ENCODE results near the gene PODNL1.

The PODNL1 gene

DNA sequence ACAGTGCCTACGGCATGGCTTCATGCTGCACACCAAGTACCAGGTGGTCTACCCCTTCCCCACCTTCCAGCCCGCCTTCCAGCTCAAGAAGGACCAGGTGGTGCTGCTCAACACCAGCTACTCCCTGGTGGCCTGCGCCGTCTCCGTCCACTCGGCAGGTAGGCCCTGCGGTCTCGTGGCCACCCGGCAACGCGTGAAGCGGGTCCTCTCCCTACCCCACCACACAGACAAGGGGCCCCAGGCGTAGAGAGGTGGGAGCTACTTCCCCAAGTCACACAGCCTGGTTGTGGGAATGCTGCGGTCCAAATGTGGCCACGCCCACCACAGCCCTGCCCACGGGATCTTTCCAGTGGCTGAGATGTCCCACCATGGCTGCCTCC lies 18.1 kb upstream of the PODNL1 start:
- no peak for DNase-seq

DNA sequence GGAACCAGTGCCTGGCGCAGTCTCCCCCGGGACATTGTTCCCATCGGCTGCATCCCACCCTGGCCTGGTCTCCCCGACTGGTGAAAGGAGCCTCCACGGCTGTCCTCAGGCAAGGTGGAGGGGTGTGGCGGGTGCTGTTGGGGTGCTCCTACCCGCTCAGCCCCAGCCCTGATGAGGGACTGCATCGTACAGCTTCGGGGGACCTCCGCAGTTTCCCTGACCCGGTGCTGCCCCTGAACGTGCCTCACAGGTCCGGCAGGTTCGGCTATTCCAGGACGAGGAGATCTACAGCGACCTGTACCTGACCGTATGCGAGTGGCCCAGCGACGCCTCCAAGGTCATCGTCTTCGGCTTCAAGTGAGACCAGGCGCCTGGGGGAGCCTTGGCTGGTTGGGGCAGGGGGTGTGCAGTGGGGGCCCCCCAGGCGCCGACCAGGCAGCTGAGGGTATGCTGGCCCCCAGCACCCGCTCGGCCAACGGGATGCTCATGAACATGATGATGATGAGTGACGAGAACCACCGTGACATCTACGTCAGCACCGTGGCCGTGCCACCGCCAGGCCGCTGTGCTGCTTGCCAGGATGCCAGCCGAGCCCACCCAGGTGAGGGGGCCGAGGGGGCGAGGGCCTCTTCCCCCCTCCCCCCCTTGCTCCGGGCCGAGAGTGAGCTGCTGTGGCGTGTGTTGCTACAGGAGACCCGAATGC lies 17.6 kb upstream of the PODNL1 start:
- DNase-seq, result no peak

GRCh38 chr19:13954185-13954584 lies 16.0 kb upstream of the PODNL1 start:
- DNase-seq, result no peak

- DNase-seq, result peak; percentile 64
Observed at GRCh38 chr19:13952931-13953531, 14.8 kb upstream of the PODNL1 start.

- DNase-seq, result peak; percentile 100
Observed at GRCh38 chr19:13952154-13952930, 14.1 kb upstream of the PODNL1 start, which contains the start of gene DCAF15. DCAF15 (plus strand) TSS chr19:13952509; CDS start chr19:13952513, 4 bp downstream.

GRCh38 chr19:13951799-13952153 lies 13.6 kb upstream of the PODNL1 start:
- DNase-seq, result no peak

DNA sequence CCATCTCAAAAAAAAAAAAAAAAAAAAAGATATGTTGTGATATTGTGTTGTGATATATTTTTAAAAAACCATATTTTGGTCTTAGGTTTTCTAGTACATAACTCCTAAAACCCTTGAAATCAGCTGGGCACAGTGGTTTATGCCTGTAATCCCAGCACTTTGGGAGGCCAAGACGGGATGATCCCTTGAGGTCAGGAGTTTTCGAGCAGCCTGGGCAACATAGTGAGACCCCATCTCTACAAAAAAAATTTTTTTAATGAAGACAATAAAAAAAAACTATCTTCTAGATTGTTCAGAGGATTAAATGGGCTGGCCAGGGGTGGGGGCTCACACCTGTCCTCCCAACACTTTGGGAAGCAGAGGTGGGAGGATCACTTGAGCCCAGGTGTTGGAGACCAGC lies 12.8 kb upstream of the PODNL1 start:
- no peak for DNase-seq

DNA sequence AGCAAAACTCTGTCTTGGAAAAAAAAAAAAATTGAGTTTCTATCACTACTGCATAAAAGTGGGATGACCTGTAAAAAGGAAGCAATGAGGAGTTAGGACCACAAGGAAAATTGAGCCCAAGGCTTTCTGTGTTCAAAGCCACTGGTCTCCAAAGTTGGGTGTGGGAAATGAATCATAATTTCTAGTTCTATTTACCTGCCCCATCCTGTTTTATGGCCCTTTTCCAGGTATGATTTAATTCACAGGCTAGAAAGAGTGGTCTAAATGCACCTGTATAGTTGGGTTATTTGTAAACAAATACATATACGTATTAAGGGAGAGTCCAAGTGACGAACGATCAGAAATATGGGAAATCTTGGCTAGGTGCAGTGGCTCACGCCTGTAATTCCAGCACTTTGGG lies 8.2 kb upstream of the PODNL1 start:
- no peak for DNase-seq

DNA sequence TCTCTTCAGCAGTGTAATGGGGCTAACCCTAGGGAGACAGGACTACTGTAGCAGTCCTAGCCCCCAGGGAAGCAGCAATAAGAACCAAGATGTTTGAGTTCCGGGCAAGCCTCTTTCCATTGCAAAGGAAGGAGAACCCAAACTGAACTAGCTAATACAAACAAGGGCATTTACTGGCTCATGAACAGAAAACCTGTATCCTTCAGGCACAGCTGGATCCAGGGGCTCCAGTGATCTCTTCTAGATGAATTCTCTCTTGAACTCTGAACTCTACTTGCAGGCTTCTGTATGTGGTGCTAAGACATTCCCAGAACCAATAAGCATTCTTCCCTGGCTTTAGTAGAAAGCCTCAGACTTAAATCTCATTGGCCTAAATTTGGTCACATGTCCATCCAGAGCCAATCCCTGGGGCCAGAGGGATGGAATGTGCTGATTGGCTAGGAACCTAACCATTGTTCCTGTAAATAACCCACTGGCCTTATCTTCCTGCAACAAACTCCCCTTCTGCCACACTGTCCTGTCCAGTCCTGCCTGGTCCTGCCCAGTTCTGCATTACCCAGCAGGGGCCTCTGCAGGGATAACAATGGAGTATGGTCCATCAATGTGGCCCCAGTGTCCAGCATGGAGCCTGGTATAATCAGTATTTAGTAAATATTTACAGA lies 3.9 kb upstream of the PODNL1 start:
- no peak for DNase-seq

DNA sequence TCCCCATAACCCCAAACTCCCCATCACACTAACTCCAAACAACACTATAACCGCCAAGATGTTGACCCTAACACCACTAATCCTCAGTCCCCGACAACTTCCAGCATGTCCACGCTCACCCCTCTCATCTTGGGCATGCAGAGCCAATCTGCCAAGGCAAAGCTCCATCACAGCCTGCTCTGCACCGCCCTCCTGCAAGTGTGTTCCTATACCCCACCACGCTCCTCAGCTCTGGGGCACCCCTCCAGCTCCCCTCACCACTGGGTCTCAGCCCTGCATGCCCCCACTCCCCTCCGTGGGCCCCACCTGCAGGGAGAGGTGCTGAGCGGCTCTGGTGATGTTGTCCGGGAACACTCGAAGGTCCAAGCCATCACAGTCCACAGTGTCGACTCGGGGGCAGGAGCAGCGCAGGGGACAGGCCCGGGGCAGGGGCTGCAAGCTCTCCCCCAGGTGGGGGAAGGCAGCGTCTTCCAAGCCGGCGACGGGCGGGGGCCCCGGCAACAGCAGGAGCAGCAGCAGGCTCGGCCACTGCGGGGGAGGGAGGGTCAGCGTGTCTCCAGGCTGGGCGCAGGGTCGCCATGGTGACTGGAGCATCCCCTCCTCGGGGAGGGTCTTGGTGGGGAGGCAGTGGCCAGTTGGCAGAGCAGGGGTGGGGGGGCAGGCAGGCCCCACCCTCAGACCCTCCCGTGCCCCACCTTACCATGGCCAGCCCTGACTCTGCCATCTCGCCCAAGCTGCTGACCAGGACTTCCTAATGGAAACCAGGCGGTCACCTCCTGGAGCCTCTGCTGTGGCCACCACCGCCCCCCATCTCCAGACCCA lies 527 bp downstream of the PODNL1 start:
- DNase-seq, result peak; percentile 62

- no peak for DNase-seq
Observed at GRCh38 chr19:13935765-13936510, 2.3 kb downstream of the PODNL1 start.

DNA sequence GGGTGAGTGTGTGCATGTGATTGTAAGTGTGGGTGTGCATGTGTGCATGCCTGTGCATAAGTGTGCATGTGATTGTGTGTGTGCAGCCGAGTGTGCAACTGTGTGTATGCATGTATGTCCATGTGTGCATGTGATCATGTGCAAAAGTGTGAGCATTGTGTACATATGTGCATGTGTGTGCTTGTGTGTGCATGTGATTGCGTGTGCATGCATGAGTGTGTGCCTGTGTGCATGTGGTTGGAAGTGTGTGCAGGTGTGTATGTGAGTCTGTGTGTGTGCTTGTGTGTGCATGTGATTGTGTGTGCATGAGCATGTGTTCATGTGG lies 3.5 kb downstream of the PODNL1 start:
- no peak for DNase-seq

- no peak for DNase-seq
Observed at GRCh38 chr19:13932911-13933393, 5.3 kb downstream of the PODNL1 start.

- DNase-seq, result no peak
Observed at GRCh38 chr19:13932149-13932637, 6.0 kb downstream of the PODNL1 start.

DNA sequence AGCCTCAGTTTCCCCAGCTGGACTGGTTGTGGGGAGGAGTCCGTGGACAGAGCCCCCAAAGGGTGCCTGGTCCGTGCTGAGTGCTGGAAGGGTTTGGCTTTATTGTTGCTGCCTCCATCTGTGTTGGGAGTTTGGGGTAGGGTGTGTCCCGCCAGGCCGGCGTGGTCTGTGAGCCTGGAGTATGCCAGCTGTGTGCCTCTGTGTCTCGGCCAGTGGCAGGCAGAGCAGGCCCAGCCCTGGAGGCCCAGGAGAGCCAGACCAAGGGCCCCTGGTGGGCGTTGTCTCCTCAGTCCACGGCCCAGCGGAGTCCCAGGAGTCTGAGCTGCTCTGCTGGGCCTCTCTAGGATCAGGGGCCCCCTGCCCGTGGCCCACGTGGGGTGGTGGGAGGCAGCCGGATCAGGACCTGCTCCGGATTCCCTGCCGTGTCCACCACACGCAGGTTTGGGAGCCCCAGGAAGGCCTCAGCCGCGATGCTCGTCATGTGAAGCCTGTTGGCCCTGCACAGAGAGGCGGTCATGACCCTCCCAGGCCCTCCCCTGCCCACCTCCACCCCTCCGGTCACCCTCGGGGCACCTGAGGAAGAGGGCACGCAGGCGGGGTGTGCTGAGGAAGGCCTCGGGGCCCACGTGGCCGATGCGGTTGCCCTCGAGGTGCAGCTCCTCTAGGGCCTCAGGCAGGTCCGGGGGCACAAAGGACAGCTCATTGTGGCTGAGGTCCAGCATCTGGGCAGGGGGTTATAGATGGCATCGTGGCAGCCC lies 6.6 kb downstream of the PODNL1 start:
- DNase-seq, result no peak

DNA sequence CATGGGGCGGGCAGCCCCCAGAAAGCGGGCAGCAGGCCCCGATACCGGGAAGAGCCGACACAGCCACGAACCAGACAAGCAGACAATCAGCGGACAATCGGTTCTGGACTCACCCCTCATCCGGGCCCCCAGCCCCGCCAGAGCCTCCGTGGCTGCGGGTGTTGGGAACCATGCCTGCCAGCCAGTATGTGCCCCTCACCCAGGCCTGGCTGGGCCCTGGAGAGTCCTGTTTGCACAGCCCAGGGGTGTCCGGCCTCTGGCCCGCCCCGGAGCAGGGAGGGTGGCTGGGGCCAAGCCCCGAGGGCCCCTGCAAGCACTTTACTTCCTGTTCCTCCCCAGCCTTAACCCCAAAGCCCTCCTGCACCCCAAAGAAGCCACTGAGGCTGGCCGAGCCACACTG lies 7.8 kb downstream of the PODNL1 start:
- DNase-seq, result no peak

DNA sequence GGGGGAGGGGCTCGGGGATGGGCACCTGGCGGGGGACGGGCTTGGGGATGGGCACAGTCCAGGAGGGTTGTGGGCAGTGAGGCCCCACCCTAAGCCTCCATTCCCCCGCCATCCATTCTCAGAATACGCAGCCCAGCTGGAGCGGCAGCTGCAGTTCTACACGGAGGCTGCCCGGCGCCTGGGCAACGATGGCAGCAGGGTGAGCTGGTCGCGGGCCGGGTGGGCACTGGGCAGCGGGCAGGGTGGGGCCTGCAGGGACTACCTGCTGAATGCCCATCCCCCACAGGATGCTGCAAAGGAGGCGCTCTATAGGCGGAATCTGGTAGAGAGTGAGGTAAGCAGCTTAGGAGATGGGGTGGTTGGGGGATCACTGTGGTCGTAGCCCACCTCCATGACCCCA lies 8.3 kb downstream of the PODNL1 start:
- DNase-seq, result no peak

DNA sequence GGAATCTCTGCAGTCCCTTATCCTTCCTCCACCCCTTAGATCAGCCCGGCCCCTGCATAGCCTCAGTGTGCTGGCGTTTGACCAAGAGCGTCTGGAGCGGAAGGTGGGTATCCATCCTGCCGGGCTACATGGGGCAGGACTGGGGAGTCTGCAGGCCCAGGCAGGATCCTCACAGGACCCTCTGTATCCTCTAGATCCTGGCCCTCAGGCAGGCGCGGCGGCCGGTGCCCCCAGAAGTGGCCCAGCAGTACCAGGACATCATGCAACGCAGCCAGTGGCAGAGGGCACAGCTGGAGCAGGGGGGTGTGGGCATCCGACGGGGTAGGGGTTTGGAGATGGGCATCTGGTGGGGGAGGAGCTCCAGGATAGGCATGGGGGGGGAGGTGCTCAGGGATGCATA lies 8.9 kb downstream of the PODNL1 start:
- no peak for DNase-seq

DNA sequence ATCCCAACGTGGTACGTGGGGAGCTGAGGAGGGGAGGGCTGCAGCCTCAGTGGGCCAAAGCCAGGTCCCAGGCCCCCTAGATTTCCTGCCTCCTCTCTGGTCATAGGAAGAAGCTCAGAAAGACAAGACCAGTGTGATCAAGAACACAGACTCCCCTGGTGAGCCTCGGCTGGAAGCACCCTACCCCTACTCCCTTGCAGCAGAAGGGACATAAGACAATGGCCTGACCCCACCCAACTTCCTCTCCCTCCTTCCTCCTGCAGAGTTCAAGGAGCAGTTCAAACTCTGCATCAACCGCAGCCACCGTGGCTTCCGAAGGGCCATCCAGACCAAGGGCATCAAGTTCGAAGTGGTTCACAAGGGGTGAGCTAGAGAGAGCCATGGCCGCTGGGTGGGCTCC lies 11.5 kb downstream of the PODNL1 start:
- DNase-seq, result no peak

GRCh38 chr19:13926010-13926409 lies 12.2 kb downstream of the PODNL1 start:
- DNase-seq, result no peak
